MM.1S (cell line): ENCODE results near the gene DTX4.

Source experiments
- EZH2phosphoT487 ChIP-seq: fragments of 300-600 bp; sonication (generic); IDR thresholded peaks from 2 replicates; pipeline ENCODE4 v1.6.1; 2018; ENCODE audit warnings: antibody characterized with exemption, low read length
- TF ChIP-seq, protein P1 (sequence below): fragments of 300-600 bp; sonication (generic); IDR thresholded peaks from 2 replicates; pipeline ENCODE4 v1.5.1; 2016; ENCODE audit warnings: antibody characterized with exemption, low read length, mixed read lengths

DNA sequence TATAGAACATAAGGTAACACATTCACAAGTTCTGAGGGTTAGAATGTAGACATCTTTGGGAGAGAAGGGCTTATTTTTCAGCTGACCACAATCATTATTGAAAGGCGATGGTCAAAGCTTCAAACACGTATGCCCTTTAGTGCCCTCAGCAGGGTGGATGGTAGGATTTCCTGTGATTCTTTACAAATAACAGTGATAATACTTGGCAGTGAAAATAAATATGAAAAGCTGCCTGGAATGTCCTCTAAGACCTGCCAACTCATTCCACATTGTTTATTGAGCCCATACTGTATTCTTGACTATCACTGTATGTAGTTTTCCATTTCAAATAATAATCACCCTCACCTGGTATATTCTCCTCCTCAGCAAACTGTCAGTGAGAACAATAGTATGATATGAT, 54.5 kb downstream of the DTX4 start:
- TF ChIP-seq, protein P1, sequence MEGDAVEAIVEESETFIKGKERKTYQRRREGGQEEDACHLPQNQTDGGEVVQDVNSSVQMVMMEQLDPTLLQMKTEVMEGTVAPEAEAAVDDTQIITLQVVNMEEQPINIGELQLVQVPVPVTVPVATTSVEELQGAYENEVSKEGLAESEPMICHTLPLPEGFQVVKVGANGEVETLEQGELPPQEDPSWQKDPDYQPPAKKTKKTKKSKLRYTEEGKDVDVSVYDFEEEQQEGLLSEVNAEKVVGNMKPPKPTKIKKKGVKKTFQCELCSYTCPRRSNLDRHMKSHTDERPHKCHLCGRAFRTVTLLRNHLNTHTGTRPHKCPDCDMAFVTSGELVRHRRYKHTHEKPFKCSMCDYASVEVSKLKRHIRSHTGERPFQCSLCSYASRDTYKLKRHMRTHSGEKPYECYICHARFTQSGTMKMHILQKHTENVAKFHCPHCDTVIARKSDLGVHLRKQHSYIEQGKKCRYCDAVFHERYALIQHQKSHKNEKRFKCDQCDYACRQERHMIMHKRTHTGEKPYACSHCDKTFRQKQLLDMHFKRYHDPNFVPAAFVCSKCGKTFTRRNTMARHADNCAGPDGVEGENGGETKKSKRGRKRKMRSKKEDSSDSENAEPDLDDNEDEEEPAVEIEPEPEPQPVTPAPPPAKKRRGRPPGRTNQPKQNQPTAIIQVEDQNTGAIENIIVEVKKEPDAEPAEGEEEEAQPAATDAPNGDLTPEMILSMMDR, result no peak
- no peak for TF ChIP-seq EZH2phosphoT487
